PC-3 (cell line): ENCODE data around the gene SHISA2. TPM values are rescaled to one million over a fixed set of nuclear protein-coding genes. Genes with fewer than 3 reads are reported as not detected.

Experiments used
- ATAC-seq: fragments of 200-7000 bp; cut with Tn5 transposase; 2 replicates; pipeline ENCODE4 v1.9.1; 2020; ENCODE audit warnings: mild to moderate bottlenecking, moderate library complexity
- BruUV-seq: library from RNA; stranded (reverse); fragments of 400-500 nt; replicated peaks from 2 replicates; lab custom pipeline; 2021; lab: Mats Ljungman, UMichigan
- CTCF ChIA-PET: fragments of 300-600 bp; sonication (Branson Sonifier 250); formaldehyde crosslinking; loops from one replicate; lab custom pipeline; 2022; ENCODE audit warnings: antibody characterized with exemption; lab: Charles Lee
- POLR2A ChIA-PET: fragments of 300-600 bp; sonication (Branson Sonifier 250); formaldehyde crosslinking; loops from one replicate; lab custom pipeline; 2022; ENCODE audit warnings: antibody characterized with exemption; ENCODE audit not compliant: unreplicated experiment; lab: Charles Lee
- DNase-seq: peaks from one replicate; pipeline ENCODE4 v3.0.0-alpha.2; 2015
- H2AFZ ChIP-seq: fragments of 300-600 bp; sonication (generic); 2 replicates; pipeline ENCODE4 v1.6.0; 2016; ENCODE audit warnings: antibody characterized with exemption, low read length
- H3F3A ChIP-seq: fragments of 300-600 bp; sonication (generic); one replicate; pipeline ENCODE4 v1.6.0; 2017; ENCODE audit warnings: antibody characterized with exemption, low read length, control low read depth, mild to moderate bottlenecking; ENCODE audit not compliant: unreplicated experiment
- H3K27ac ChIP-seq: fragments of 300-600 bp; sonication (generic); 2 replicates; pipeline ENCODE4 v1.5.1; 2016; ENCODE audit warnings: mild to moderate bottlenecking, low read length
- H3K27me3 ChIP-seq: fragments of 300-600 bp; sonication (generic); 2 replicates; pipeline ENCODE4 v1.6.1; 2016; ENCODE audit warnings: low read length, mixed read lengths
- H3K36me3 ChIP-seq: fragments of 300-600 bp; sonication (generic); 2 replicates; pipeline ENCODE4 v1.6.1; 2016; ENCODE audit warnings: low read depth, mixed run types, low read length, mixed read lengths
- H3K4me1 ChIP-seq: fragments of 300-600 bp; sonication (generic); 2 replicates; pipeline ENCODE4 v1.5.1; 2016; ENCODE audit warnings: low read length; ENCODE audit not compliant: insufficient read depth
- H3K4me2 ChIP-seq: fragments of 300-600 bp; sonication (generic); 2 replicates; pipeline ENCODE4 v1.6.0; 2016; ENCODE audit warnings: low read length
- H3K4me3 ChIP-seq: fragments of 300-600 bp; sonication (generic); 2 replicates; pipeline ENCODE4 v1.5.1; 2016; ENCODE audit warnings: mild to moderate bottlenecking, low read length, mixed read lengths
- H3K79me2 ChIP-seq: fragments of 300-600 bp; sonication (generic); 2 replicates; pipeline ENCODE4 v1.6.1; 2017; ENCODE audit warnings: low read length, mixed read lengths
- H3K9ac ChIP-seq: fragments of 300-600 bp; sonication (generic); 2 replicates; pipeline ENCODE4 v1.6.0; 2016; ENCODE audit warnings: mild to moderate bottlenecking, low read length
- H3K9me2 ChIP-seq: fragments of 300-600 bp; sonication (generic); replicated peaks from 2 replicates; pipeline ENCODE4 v1.6.1; 2016; ENCODE audit warnings: mixed run types, low read length, mixed read lengths
- H3K9me3 ChIP-seq: fragments of 300-600 bp; sonication (generic); 2 replicates; pipeline ENCODE4 v1.6.1; 2016; ENCODE audit warnings: low read length, mixed read lengths
- H4K20me1 ChIP-seq: fragments of 300-600 bp; sonication (generic); 2 replicates; pipeline ENCODE4 v1.6.1; 2016; ENCODE audit warnings: low read length, mixed read lengths
- EZH2 ChIP-seq: fragments of 300-600 bp; sonication (generic); IDR thresholded peaks from one replicate; pipeline ENCODE4 v1.6.1; 2017; ENCODE audit warnings: antibody characterized with exemption, mild to moderate bottlenecking, low read length; ENCODE audit not compliant: unreplicated experiment
- EZH2phosphoT487 ChIP-seq: fragments of 300-600 bp; sonication (generic); IDR thresholded peaks from 2 replicates; pipeline ENCODE4 v1.6.1; 2018; ENCODE audit warnings: mild to moderate bottlenecking, antibody characterized with exemption, low read length, borderline replicate concordance
- intact Hi-C: fragments of 100-400 bp; cut with micrococcal nuclease; formaldehyde crosslinking; loops from 2 replicates; pipeline ENCODE4 v1.9.0; 2023
- total RNA-seq: library from RNA; depleted of rRNA; stranded (reverse); fragments of >200 nt; gene quantifications from 2 replicates; pipeline ENCODE4 v1.2.3, GENCODE V29; 2014
- TF ChIP-seq, protein P1 (sequence below): fragments of 300-600 bp; sonication (generic); conservative IDR thresholded peaks from 2 replicates; pipeline ENCODE4 v1.5.1; 2017; ENCODE audit warnings: antibody characterized with exemption, low read depth, mild to moderate bottlenecking, low read length

The SHISA2 gene
- total RNA-seq, 1 experiment from 2014 or later, result 7.8 TPM

DNA sequence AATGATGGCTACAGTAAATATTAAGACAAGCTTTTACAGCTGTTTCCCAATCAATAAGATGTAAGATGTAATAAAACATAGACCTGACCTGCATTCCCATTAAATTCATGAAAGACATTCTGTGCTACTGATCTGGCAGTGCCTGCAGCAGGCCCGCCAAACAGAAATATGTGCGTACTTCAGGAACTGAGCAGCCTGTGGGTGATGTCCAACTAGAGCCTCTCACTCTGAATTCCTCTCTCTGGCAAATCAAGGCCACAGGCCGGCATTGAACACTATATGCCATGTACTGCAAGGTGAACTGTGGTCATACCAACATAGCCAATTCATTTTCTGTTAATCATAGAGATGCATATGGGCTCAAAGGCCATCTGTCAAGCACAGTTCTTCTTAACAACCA is 17.8 kb downstream of the SHISA2 start:
- intact Hi-C loops, result no loop called here
- ChIA-PET POLR2A (no interaction called here), CTCF (no interaction called here)
- Histone ChIP-seq H3K4me3 (no peak overlapping the region), H3K27ac (no peak overlapping the region), H3K4me1 (no peaks in the 10 kb centered on the region), H3K36me3 (no peaks in the 10 kb centered on the region), H3K9me3 (no peaks in the 10 kb centered on the region), H3K4me2 (no peak overlapping the region), H3K9ac (no peak overlapping the region), H3K27me3 (no peaks in the 10 kb centered on the region), H4K20me1 (no peaks in the 10 kb centered on the region), H2AFZ (no peak overlapping the region), H3K9me2 (no peaks in the 10 kb centered on the region), H3F3A (no peaks in the 10 kb centered on the region), H3K79me2 (no peaks in the 10 kb centered on the region)
- no TSS peak for BruUV-seq
- ATAC-seq (no peak), DNase-seq (no peak)
- TF ChIP-seq EZH2, result no peak
- no peak for TF ChIP-seq EZH2phosphoT487
- TF ChIP-seq, protein P1, sequence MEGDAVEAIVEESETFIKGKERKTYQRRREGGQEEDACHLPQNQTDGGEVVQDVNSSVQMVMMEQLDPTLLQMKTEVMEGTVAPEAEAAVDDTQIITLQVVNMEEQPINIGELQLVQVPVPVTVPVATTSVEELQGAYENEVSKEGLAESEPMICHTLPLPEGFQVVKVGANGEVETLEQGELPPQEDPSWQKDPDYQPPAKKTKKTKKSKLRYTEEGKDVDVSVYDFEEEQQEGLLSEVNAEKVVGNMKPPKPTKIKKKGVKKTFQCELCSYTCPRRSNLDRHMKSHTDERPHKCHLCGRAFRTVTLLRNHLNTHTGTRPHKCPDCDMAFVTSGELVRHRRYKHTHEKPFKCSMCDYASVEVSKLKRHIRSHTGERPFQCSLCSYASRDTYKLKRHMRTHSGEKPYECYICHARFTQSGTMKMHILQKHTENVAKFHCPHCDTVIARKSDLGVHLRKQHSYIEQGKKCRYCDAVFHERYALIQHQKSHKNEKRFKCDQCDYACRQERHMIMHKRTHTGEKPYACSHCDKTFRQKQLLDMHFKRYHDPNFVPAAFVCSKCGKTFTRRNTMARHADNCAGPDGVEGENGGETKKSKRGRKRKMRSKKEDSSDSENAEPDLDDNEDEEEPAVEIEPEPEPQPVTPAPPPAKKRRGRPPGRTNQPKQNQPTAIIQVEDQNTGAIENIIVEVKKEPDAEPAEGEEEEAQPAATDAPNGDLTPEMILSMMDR, result no peak

DNA sequence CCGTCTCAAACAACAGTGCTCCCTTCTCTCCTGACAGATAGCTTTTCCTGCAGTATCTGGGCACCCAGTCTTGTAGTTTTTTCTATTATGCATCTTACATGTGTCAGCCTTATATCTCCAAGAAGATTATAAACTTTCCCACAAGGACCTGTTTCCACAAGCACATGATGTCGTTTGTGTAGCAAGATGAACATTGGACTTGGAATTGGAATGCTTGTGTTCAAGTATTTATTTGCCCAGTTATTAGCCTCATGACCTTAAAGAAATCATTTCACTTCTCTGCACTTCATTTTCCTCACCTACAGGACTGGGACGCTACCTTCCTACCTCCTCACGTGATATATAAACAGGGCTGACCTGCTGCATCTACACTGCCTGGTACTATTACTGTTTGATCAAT is 21.5 kb downstream of the SHISA2 start:
- Histone ChIP-seq H3K36me3 (no peaks in the 10 kb centered on the region), H3K9ac (no peak overlapping the region), H2AFZ (no peak overlapping the region), H3F3A (no peaks in the 10 kb centered on the region), H4K20me1 (no peaks in the 10 kb centered on the region), H3K9me2 (no peaks in the 10 kb centered on the region), H3K79me2 (no peaks in the 10 kb centered on the region), H3K9me3 (no peaks in the 10 kb centered on the region), H3K27ac (no peak overlapping the region), H3K27me3 (no peaks in the 10 kb centered on the region), H3K4me2 (no peak overlapping the region), H3K4me3 (no peak overlapping the region), H3K4me1 (no peaks in the 10 kb centered on the region)
- DNase-seq, result no peak
- no TSS peak for BruUV-seq
- intact Hi-C loops, result no loop called here
- ATAC-seq, result no peak
- TF ChIP-seq, protein P1, result no peak
- TF ChIP-seq EZH2phosphoT487 (no peak), EZH2 (no peak)
- CTCF ChIA-PET, result no interaction called here
- POLR2A ChIA-PET, result no interaction called here

DNA sequence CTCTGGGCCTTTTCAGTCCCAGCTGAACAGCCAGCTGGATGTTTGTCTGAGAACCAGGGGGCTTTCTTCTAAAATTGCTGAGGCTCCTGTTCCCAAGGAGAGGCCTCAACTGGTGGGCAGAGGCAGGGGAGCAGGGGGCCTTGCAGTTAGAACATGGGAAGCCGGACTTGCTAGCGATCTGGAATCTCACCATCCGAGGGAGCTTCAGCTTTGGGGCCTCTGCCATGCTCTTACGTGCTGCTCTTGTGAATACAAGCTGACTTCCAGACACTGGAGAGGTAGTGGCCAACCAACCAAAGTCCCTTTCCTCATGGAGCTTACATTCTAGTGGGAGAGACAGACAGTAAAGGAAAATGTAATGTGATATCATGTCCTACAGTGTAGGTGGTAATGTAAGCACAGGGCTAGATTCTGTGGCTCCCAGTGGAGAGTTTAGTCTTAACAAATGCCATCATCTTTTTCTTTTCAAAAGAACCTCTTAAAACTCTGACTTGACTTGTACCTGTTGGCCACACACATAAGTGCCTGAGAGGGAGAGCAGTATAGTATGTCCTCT is 22.2 kb downstream of the SHISA2 start:
- Histone ChIP-seq H3K27ac (no peak overlapping the region), H3K9me2 (no peaks in the 10 kb centered on the region), H3K4me3 (no peak overlapping the region), H3K9ac (no peak overlapping the region), H4K20me1 (no peaks in the 10 kb centered on the region), H2AFZ (no peak overlapping the region), H3K27me3 (no peaks in the 10 kb centered on the region), H3K4me1 (no peaks in the 10 kb centered on the region), H3K9me3 (no peaks in the 10 kb centered on the region), H3K79me2 (no peaks in the 10 kb centered on the region), H3F3A (no peaks in the 10 kb centered on the region), H3K36me3 (no peaks in the 10 kb centered on the region), H3K4me2 (no peak overlapping the region)
- BruUV-seq, result no TSS peak
- no peak for TF ChIP-seq EZH2phosphoT487
- no peak for TF ChIP-seq EZH2
- TF ChIP-seq, protein P1, result no peak
- CTCF ChIA-PET, result no interaction called here
- intact Hi-C loops, result no loop called here
- ATAC-seq (no peak), DNase-seq (no peak)
- POLR2A ChIA-PET, result no interaction called here
